Activated CD4-positive, CD25-positive, alpha-beta regulatory T cell treated with anti-CD3 and anti-CD28 coated beads, Interleukin-2, amount 50 U/mL, for 72 hours (primary cell): Measurements from ENCODE around the gene AAMP.

Source experiments
- DNase-seq: peaks from one replicate; pipeline ENCODE4 v3.0.0; 2021

Gene AAMP

GRCh38 chr2:218293715-218294429 is 23.9 kb upstream of the AAMP start:
- no peak for DNase-seq

DNA sequence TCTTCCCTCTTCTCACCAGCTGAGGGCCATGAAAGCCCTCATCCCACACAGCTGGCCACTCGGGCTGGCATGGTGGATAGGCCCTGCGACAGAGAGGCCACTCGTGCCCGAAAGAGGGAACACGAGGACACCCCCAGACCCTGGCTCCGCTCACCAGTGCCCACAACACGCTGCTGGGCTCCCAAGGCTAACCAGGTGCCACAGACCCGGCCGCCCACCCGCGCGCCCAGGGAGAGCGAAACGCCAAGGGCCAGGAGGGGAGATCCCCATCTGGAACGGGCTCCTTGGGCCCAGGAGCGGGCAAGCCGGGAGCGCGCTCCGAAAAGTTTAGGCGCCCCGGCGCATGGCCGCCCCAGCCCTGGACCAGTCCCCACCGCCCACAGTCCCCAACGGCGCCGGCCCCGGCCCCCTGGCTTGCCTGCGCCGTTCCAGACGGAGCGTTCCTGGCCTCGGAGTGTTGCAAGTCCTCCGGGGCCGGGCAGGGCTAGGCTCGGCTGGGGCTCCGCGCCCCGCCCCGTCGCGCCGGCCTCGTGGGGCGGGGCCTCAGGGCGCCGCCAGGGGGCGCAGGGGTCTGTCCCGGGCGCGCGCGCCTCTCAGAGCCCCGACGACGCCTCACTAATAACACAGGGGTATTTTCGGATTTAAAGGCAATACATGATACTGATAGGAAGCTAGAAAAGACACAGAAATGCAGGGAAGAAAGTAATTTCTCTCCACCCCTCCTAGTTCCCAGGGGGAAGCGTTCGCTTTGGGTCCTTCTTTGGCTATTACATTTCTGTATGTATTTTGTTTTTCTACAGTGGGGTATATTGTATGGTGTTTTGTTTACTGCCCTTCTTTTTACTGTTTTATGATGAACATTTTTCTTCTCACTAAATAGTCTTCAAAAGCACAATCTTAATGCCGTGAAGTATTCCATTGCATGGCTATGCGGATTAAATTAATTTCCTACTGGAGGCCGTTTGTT is 22.4 kb upstream of the AAMP start, which contains the start of gene TMBIM1:
TSS of gene TMBIM1 (minus strand) at position 456 of the 967 bp plus-strand sequence. CDS start 10,362 bp downstream, outside the sequence.
- peak; percentile 87 for DNase-seq

GRCh38 chr2:218291318-218292047 is 21.5 kb upstream of the AAMP start:
- no peak for DNase-seq

DNA sequence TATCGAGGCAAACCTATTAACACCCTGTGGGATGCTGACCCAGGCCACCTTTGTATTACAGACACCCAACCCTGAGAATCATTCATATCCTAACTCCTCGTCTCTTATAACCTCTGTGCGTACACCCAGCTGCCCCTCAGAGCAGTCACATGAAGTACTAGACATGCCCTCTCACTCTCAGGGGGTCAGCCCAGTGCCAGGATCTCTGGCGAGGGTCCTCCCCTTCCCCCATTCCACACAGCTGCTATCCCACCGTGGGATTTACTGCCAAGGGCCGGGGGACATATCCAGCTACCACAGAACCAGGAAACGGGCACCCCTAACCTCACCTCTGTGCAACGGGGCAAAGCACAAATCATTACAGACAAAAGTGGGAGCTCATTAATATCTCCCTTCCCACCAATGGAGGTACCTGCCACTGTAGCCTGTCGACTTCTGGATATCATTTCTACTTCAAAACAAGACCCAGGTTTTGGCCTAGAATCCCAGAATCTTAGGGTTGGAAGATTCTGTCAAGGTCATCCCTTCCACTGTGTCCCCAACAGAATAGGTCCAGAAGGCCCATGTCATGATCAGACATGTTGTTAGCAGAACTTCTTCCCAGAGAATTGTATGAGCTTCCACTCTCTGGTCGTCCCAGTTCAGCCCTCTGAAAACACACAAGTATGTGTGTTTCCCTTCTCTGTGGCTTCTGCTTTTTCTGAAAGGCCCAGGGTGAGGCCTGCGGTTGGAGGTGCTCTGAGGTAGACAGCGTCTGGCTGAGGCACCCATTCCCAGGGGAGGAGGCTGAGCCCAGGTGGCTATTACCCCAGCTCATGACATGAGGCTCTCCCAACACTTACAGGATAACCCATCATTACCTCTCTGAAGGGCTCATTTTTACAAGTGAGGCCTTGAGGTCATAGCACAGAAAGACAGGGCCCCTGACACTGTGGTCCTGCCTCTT is 20.7 kb upstream of the AAMP start:
- no peak for DNase-seq

DNA sequence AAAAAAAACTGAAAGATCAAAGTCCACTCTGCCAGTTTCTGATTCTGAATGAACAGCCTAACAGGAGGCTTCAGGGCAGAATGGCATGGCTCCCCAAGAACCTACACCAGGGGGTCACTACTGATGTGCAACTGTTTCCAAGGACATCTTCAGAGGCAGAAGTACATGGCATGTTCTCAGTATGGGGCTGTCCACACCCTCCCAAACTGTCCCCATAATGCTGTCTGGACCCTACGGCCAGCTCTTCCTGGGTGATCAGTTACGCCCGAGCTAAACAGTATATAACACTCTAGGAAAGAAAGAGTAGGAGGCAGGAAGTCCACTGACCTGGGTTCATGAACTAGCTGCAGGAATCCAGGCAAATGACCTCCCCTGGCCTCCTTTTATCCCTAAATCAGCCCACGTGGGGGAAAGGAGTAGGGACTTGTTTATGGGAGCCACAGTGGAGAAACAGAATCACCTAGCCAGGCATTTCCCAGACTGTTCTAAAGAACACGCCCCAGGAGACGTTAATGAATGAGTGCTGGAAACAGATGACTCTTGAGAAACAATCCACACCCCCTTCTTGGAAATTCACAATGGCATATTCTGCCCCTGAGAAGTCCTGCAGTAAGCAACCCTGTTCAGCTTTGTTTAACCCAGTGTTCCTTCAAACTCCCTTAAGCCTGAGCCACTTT is 19.8 kb upstream of the AAMP start:
- no peak for DNase-seq

GRCh38 chr2:218286570-218287459 is 16.9 kb upstream of the AAMP start:
- peak; percentile 56 for DNase-seq

- no peak for DNase-seq
Observed at GRCh38 chr2:218285604-218286003, 15.7 kb upstream of the AAMP start.

- DNase-seq = peak; percentile 56
Observed at GRCh38 chr2:218284106-218284811, 14.3 kb upstream of the AAMP start.

- DNase-seq = no peak
Observed at GRCh38 chr2:218282173-218282991, 12.4 kb upstream of the AAMP start.

DNA sequence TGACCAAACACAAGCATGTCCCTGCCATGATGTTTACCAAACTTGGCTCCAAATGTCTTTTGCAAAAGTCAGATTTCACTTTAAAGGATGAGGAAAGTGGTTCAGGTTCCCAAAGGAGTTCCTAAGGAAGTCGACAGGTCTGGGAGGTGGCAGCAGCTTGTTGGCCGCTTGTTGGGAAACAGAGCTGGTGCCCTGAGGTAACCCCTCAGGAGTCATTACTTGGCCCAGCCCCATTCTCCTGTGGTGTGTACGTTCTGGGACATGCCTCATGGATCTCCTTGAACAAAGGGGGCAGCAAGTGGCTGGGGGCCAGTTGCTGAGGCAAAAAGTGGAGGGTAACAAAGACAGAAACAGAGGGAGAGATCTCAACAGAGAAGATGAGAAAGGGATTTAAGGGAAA is 11.5 kb upstream of the AAMP start:
- no peak for DNase-seq

GRCh38 chr2:218280260-218280870 is 10.4 kb upstream of the AAMP start:
- DNase-seq = no peak

DNA sequence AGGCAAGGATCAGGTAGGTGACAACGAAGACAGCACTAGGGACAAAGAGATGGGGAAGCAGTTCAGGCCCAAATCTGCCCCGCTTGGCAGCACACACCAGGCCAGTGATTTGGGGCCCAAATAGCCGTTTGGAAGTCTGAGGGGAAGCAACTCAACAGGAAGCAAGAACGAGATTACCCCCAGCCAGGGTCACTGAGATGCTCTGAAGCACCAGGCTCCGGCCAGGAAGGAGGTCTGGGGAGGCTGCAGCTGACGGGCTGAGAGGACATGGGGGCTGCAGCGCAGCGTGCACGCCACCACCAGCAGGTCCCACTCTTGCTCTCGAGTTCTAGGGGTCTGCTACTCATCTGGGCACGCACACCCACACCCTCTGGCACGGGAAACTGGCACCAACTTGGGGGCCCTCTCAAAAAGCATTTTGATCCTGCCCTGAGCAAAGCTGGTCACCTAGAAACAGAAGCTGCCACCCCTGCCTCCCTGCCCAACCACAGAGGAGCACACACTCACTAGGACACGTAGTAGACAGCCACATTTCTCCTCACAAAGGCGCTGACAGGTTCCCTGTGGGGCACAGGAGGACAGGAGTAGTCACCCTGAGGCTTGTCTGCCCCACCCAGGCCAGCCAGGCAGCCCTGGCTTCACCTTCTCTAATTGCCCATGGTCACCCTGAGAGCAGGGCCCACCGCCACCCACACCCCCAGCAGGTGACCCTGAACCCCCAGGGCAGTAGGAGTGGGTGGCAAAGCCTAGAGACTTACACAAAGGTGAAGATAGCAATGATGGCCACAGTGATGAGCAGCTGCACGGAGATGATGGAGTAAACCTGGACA is 8.8 kb upstream of the AAMP start:
- no peak for DNase-seq

DNA sequence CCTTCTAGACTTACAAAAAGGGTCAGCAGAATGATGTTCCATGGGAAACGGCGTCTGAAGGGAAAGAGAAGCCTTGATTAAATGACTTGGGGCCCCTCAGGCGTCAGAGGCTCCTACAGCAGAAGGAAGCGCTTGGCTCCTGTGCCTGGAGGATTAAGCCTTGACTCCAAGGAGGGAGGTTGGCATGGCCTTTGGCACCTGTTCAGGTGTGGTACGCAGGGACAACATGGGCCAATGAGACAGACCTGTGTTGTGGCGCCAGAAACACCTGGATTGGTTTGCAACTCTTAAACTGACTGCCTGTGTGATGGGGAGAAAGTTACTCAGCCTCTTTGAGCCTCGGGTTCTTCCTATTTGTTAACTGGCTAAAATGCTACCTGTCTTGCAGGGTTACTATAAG is 8.0 kb upstream of the AAMP start:
- DNase-seq = no peak

DNA sequence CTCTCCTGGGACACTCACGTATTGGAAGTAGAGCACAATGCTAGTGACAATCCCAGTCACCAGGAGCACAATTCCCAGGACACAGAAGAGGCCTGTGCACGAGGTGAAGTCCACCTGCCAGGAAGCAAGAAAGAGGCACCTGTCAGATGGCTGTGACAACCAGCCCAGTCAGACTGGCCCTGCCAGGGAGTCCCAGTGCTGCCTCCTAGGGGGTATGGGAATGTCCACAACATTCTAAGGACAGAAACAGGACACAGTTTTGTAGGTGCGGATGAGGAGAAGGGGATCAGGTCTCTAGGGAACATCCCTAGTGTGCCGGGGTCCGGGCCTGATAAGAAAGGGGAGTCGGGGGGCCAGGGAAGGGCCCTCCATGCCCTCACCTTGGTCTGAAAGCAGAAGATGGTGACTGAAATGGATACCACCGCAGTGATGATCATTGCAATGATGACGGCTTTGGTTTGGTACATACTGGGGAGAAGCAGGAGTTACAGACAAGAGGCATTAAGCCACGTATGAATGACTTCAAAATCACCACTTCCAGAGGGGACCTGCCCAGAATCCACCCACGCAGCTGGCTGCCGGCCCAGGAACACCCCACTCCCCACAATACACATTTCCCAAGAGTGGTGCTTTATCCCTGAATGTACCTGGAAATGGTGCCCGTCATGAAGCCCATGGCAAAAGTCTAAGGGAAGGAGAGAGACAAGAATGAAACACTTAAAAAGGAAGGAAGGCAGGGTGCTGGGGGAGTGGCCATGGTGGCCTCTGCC is 7.2 kb upstream of the AAMP start:
- no peak for DNase-seq

GRCh38 chr2:218275371-218276072 is 5.6 kb upstream of the AAMP start:
- no peak for DNase-seq

DNA sequence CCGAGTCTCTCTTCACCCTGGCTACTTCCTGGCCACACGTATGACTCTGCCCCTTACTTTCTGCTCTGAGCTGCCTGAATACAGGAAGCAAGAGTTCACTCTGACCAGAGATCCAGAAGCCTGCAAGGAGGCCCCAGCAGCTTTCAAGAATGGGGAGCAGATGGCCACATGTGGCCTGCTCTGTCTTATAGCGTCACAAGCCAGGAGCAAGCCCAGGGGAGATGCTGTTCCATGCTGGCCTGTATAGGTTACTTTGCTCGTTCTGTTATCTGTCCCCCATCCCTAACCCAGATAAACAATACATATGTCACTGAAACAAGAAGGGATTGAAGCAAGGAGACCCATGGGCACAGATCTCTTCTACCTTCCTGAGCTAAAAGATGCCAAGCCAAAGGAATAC is 4.6 kb upstream of the AAMP start:
- DNase-seq = no peak
